ENCODE data around the gene TBC1D2. TPM values are rescaled to one million over a fixed set of nuclear protein-coding genes. Genes with fewer than 3 reads are reported as not detected.

TBC1D2 gene
- total RNA-seq, 1 experiment from 2014 or later, result 0.97 TPM

GRCh38 chr9:98264516-98264915 lies 9.1 kb upstream of the TBC1D2 start:
- no peak overlapping the region for H2AFZ ChIP-seq (ENCODE audit: low read length)
- no peak for DNase-seq

DNA sequence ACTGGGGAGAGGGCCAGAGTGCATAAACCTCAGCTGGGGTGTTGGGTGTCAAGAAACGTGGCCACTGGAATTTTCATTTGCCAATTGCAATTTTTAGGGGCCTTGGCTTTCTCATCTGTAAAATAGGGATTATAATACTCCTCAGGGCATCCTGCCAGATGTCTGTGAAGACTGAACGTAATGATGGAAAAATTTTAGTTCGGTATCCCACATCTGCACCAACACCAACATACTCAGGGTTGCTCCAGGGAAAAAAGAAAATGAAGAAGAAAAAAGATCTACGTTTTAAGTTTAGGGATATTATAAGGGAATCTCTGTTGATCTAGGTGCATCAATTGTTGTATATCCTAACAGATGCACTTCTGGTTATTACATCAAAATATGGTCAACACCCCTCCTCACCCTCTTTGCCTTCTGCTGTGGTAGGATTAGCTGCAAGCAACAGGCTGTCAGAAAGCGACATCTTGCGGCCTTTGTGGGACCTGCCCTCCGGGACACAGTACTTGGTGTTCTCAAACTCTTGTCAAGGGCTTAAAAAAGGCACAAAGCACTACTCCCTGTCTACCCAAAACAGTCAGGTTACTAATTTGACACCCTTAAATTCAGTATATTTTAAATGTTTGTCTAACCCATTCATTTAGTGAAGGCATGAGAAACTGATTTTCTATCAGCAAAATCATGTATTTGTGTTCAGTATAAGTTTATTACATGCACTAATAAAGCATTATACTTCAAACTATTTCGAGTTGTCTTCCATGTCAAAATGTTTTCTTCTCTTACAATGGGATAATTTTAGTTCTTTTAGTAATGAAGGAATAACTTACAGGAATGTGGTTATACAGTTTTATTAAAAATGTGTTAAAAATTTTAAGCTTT lies 8.3 kb upstream of the TBC1D2 start:
- no peaks in the 10 kb centered on the region for H3K27me3 ChIP-seq (ENCODE audit: low read length)
- H3K27ac ChIP-seq (ENCODE audit: low read length), result no peak overlapping the region
- no peaks in the 10 kb centered on the region for H4K20me1 ChIP-seq (ENCODE audit: insufficient read depth, low read depth, low read length)
- no peaks in the 10 kb centered on the region for H3K9me3 ChIP-seq (ENCODE audit: low read length)
- H3K79me2 ChIP-seq (ENCODE audit: low read length), result no peaks in the 10 kb centered on the region
- peak; percentile 93 for DNase-seq
- H3K9ac ChIP-seq (ENCODE audit: low read length), result no peak overlapping the region
- no peaks in the 10 kb centered on the region for H3K9me2 ChIP-seq (replicated peaks; ENCODE audit: insufficient read depth, low read length)
- no peak overlapping the region for H3K4me2 ChIP-seq (ENCODE audit: low read depth, low read length, poor library complexity, severe bottlenecking)
- H3K4me1 ChIP-seq (ENCODE audit: low read length), result peaks cover 5% of the 10 kb centered on the region; the same call in 1 of the 2 replicates
- no peaks in the 10 kb centered on the region for H3K36me3 ChIP-seq (ENCODE audit: insufficient read depth, low read length)
- H2AFZ ChIP-seq (ENCODE audit: low read length), result no peak overlapping the region
- no peak overlapping the region for H3K4me3 ChIP-seq (ENCODE audit: low read length)

More at GRCh38 chr9:98264516-98264915, 9.1 kb upstream of the TBC1D2 start:
- Histone ChIP-seq H3K4me3 (ENCODE audit: low read length) (no peak overlapping the region), H3K36me3 (ENCODE audit: insufficient read depth, low read length) (no peaks in the 10 kb centered on the region), H3K27ac (ENCODE audit: low read length) (no peak overlapping the region), H3K4me2 (ENCODE audit: low read depth, low read length, poor library complexity, severe bottlenecking) (no peak overlapping the region), H3K9ac (ENCODE audit: low read length) (no peak overlapping the region), H3K4me1 (ENCODE audit: low read length) (peaks cover 5% of the 10 kb centered on the region; the same call in 1 of the 2 replicates), H3K79me2 (ENCODE audit: low read length) (no peaks in the 10 kb centered on the region), H3K9me2 (replicated peaks; ENCODE audit: insufficient read depth, low read length) (no peaks in the 10 kb centered on the region), H4K20me1 (ENCODE audit: insufficient read depth, low read depth, low read length) (no peaks in the 10 kb centered on the region), H3K27me3 (ENCODE audit: low read length) (no peaks in the 10 kb centered on the region), H3K9me3 (ENCODE audit: low read length) (no peaks in the 10 kb centered on the region)

DNA sequence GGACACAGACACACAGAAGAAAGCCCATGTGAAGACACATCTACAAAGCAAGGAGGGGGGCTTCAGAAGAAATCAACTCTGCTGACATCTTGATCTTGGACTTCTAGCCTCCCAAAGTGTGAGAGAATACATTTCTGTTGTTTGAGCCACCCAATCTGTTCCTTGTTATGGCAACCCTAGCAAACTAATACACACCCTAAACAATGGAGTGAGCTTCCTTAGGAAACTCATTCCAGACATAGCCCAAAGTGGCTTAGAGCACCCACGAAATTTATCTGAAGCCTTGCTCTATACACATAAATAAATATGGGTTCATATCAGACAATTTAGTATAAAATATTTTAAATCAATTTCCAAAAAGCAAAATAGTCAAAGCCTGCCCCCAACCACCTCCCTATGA lies 7.6 kb upstream of the TBC1D2 start:
- H2AFZ ChIP-seq (ENCODE audit: low read length), result no peak overlapping the region
- no peaks in the 10 kb centered on the region for H3K36me3 ChIP-seq (ENCODE audit: insufficient read depth, low read length)
- no peaks in the 10 kb centered on the region for H3K9me2 ChIP-seq (replicated peaks; ENCODE audit: insufficient read depth, low read length)
- no peak overlapping the region for H3K27ac ChIP-seq (ENCODE audit: low read length)
- no peak overlapping the region for H3K4me3 ChIP-seq (ENCODE audit: low read length)
- no peak for DNase-seq
- H3K9ac ChIP-seq (ENCODE audit: low read length), result no peak overlapping the region
- H3K4me2 ChIP-seq (ENCODE audit: low read depth, low read length, poor library complexity, severe bottlenecking), result no peak overlapping the region
- H4K20me1 ChIP-seq (ENCODE audit: insufficient read depth, low read depth, low read length), result no peaks in the 10 kb centered on the region
- no peaks in the 10 kb centered on the region for H3K9me3 ChIP-seq (ENCODE audit: low read length)
- H3K4me1 ChIP-seq (ENCODE audit: low read length), result peaks cover 5% of the 10 kb centered on the region; the same call in 1 of the 2 replicates
- no peaks in the 10 kb centered on the region for H3K27me3 ChIP-seq (ENCODE audit: low read length)
- no peaks in the 10 kb centered on the region for H3K79me2 ChIP-seq (ENCODE audit: low read length)

GRCh38 chr9:98262056-98262455 lies 6.6 kb upstream of the TBC1D2 start:
- no peak for DNase-seq
- no peaks in the 10 kb centered on the region for H3K79me2 ChIP-seq (ENCODE audit: low read length)
- no peaks in the 10 kb centered on the region for H3K27me3 ChIP-seq (ENCODE audit: low read length)
- H3K36me3 ChIP-seq (ENCODE audit: insufficient read depth, low read length), result no peaks in the 10 kb centered on the region
- no peaks in the 10 kb centered on the region for H3K9me3 ChIP-seq (ENCODE audit: low read length)
- no peaks in the 10 kb centered on the region for H3K9me2 ChIP-seq (replicated peaks; ENCODE audit: insufficient read depth, low read length)
- no peak overlapping the region for H2AFZ ChIP-seq (ENCODE audit: low read length)
- H4K20me1 ChIP-seq (ENCODE audit: insufficient read depth, low read depth, low read length), result no peaks in the 10 kb centered on the region
- no peak overlapping the region for H3K27ac ChIP-seq (ENCODE audit: low read length)
- H3K9ac ChIP-seq (ENCODE audit: low read length), result no peak overlapping the region
- H3K4me1 ChIP-seq (ENCODE audit: low read length), result peaks cover 8% of the 10 kb centered on the region
- H3K4me3 ChIP-seq (ENCODE audit: low read length), result no peak overlapping the region
- H3K4me2 ChIP-seq (ENCODE audit: low read depth, low read length, poor library complexity, severe bottlenecking), result no peak overlapping the region

- H3K79me2 ChIP-seq (ENCODE audit: low read length), result no peaks in the 10 kb centered on the region
- H3K9ac ChIP-seq (ENCODE audit: low read length), result no peak overlapping the region
- no peak overlapping the region for H3K27ac ChIP-seq (ENCODE audit: low read length)
- H4K20me1 ChIP-seq (ENCODE audit: insufficient read depth, low read depth, low read length), result no peaks in the 10 kb centered on the region
- DNase-seq, result no peak
- peaks cover 14% of the 10 kb centered on the region for H3K4me1 ChIP-seq (ENCODE audit: low read length)
- H3K9me2 ChIP-seq (replicated peaks; ENCODE audit: insufficient read depth, low read length), result no peaks in the 10 kb centered on the region
- no peak overlapping the region for H3K4me2 ChIP-seq (ENCODE audit: low read depth, low read length, poor library complexity, severe bottlenecking)
- H2AFZ ChIP-seq (ENCODE audit: low read length), result no peak overlapping the region
- no peaks in the 10 kb centered on the region for H3K9me3 ChIP-seq (ENCODE audit: low read length)
- H3K36me3 ChIP-seq (ENCODE audit: insufficient read depth, low read length), result no peaks in the 10 kb centered on the region
- no peaks in the 10 kb centered on the region for H3K27me3 ChIP-seq (ENCODE audit: low read length)
- no peak overlapping the region for H3K4me3 ChIP-seq (ENCODE audit: low read length)
Measured at GRCh38 chr9:98260635-98261034, 5.2 kb upstream of the TBC1D2 start.

GRCh38 chr9:98259791-98260190 lies 4.3 kb upstream of the TBC1D2 start:
- H3K9me3 ChIP-seq (ENCODE audit: low read length), result no peaks in the 10 kb centered on the region
- no peak overlapping the region for H3K9ac ChIP-seq (ENCODE audit: low read length)
- peaks cover 19% of the 10 kb centered on the region for H3K4me1 ChIP-seq (ENCODE audit: low read length)
- no peak overlapping the region for H3K4me2 ChIP-seq (ENCODE audit: low read depth, low read length, poor library complexity, severe bottlenecking)
- H2AFZ ChIP-seq (ENCODE audit: low read length), result no peak overlapping the region
- H3K36me3 ChIP-seq (ENCODE audit: insufficient read depth, low read length), result no peaks in the 10 kb centered on the region
- no peaks in the 10 kb centered on the region for H3K9me2 ChIP-seq (replicated peaks; ENCODE audit: insufficient read depth, low read length)
- no peak overlapping the region for H3K27ac ChIP-seq (ENCODE audit: low read length)
- no peak overlapping the region for H3K4me3 ChIP-seq (ENCODE audit: low read length)
- no peaks in the 10 kb centered on the region; the same call in 1 of the 2 replicates for H3K27me3 ChIP-seq (ENCODE audit: low read length)
- H4K20me1 ChIP-seq (ENCODE audit: insufficient read depth, low read depth, low read length), result no peaks in the 10 kb centered on the region
- no peak for DNase-seq
- no peaks in the 10 kb centered on the region for H3K79me2 ChIP-seq (ENCODE audit: low read length)

DNA sequence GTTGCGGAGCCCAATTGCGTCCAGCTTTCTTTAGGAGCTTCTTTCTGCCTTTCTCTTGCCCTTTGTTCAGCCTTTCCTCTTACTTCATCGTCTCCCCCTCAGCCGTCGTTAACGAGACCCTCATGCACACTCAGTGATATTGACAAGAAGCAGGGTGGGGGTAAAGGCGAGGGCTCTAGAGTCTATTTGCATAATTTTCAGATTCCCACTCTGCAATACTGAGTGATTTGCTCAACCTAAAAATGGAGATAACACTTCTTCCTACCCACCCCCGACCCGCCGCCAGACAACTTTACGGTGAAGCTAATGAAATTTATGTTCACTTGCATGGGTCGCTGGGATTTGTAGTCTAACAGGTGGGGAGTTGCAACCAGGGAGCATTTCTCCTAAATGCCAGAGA lies 1.3 kb upstream of the TBC1D2 start:
- DNase-seq, result peak; percentile 72
- Histone ChIP-seq H3K4me3 (ENCODE audit: low read length) (peak overlapping the region; percentile 76), H4K20me1 (ENCODE audit: insufficient read depth, low read depth, low read length) (no peaks in the 10 kb centered on the region)

GRCh38 chr9:98255061-98255577 lies 330 bp downstream of the TBC1D2 start:
- peaks cover 17% of the 10 kb centered on the region for H3K4me1 ChIP-seq (ENCODE audit: low read length)
- peak overlapping the region; percentile 86 for H3K9ac ChIP-seq (ENCODE audit: low read length)
- H3K27me3 ChIP-seq (ENCODE audit: low read length), result no peaks in the 10 kb centered on the region; the same call in 1 of the 2 replicates
- no peaks in the 10 kb centered on the region for H3K9me2 ChIP-seq (replicated peaks; ENCODE audit: insufficient read depth, low read length)
- peak overlapping the region; percentile 87 for H2AFZ ChIP-seq (ENCODE audit: low read length)
- no peak overlapping the region for H3K27ac ChIP-seq (ENCODE audit: low read length)
- no peaks in the 10 kb centered on the region for H3K36me3 ChIP-seq (ENCODE audit: insufficient read depth, low read length)
- H4K20me1 ChIP-seq (ENCODE audit: insufficient read depth, low read depth, low read length), result no peaks in the 10 kb centered on the region
- no peaks in the 10 kb centered on the region for H3K9me3 ChIP-seq (ENCODE audit: low read length)
- peak overlapping the region; percentile 76 for H3K4me3 ChIP-seq (ENCODE audit: low read length)
- peak overlapping the region; percentile 100 for H3K4me2 ChIP-seq (ENCODE audit: low read depth, low read length, poor library complexity, severe bottlenecking)
- no peak for DNase-seq
- no peaks in the 10 kb centered on the region for H3K79me2 ChIP-seq (ENCODE audit: low read length)

More for the DNA sequence above, 1.3 kb upstream of the TBC1D2 start:
- peak overlapping the region; percentile 84 for H3K27ac ChIP-seq (ENCODE audit: low read length)
- no peaks in the 10 kb centered on the region for H3K79me2 ChIP-seq (ENCODE audit: low read length)
- H3K4me1 ChIP-seq (ENCODE audit: low read length), result peaks cover 17% of the 10 kb centered on the region
- H3K4me2 ChIP-seq (ENCODE audit: low read depth, low read length, poor library complexity, severe bottlenecking), result peak overlapping the region; percentile 100
- H2AFZ ChIP-seq (ENCODE audit: low read length), result peak overlapping the region; percentile 78
- peak overlapping the region; percentile 86 for H3K9ac ChIP-seq (ENCODE audit: low read length)
- H3K9me2 ChIP-seq (replicated peaks; ENCODE audit: insufficient read depth, low read length), result no peaks in the 10 kb centered on the region
- no peaks in the 10 kb centered on the region; the same call in 1 of the 2 replicates for H3K27me3 ChIP-seq (ENCODE audit: low read length)
- H3K9me3 ChIP-seq (ENCODE audit: low read length), result no peaks in the 10 kb centered on the region
- no peaks in the 10 kb centered on the region for H3K36me3 ChIP-seq (ENCODE audit: insufficient read depth, low read length)

Data from Karpas-422 (cell line).